GM18867 (cell line): Measurements from ENCODE around the gene MAN1C1.
"Not testable (repeated sequence)": the region's sequence is repeated elsewhere in the genome, so short reads cannot be mapped to it uniquely, and the experiment has no call there.

ENCODE experiments used
- ATAC-seq: cut with Tn5 transposase; IDR thresholded peaks from one replicate; pipeline ENCODE4 v1.9.1; 2021; ENCODE audit warnings: mild to moderate bottlenecking, moderate library complexity; ENCODE audit not compliant: unreplicated experiment

MAN1C1 gene

DNA sequence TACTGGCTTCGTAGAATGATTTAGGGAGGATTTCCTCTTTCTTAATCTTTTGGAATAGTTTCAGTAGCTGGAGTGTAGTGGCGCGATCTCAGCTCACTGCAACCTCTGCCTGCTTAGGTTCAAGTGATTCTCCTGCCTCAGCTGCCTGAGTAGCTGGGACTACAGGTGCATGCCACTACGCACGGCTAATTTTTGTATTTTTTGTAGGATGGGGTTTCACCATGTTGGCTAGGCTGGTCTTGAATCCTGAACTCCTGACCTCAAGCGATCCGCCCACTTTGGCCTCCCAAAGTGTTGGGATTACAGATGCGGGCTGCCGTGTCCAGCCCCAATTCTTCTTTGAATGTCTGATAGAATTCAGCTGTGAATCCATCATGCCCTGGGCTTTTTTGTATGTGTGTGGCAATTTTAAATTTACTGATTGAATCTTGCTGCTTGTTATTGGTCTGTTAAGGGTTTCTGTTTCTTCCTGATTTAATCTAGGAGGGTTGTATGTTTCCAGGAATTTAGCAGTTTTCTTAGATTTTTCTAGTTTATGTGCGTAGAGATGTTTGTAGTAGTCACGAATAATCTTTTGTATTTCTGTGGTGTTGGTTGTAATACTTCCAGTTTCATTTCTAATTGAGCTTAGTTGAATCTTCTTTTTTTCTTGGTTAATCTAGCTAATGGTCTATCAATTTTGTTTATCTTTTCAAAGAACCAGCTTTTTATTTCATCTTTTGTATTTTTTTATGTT is 15.3 kb downstream of the MAN1C1 start:
- no peak for ATAC-seq

DNA sequence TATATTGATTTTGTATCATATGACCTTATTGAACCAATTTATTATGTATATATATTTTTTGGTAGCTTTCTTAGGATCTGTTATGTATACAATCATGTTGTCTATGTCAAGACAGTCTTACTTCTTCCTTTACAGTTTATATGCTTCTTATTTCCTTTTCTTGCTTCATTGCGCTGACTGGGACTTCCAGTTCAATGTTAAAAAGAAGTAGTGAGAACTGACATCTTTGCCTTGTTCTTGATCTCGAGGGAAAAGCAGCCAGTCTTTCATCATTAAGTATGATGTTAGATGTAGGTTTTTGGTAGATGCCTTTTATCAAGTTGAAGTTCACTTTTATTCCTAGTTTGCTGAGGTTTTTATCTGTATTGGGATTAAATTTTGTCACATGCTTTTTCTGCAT is 17.5 kb downstream of the MAN1C1 start:
- no peak for ATAC-seq

DNA sequence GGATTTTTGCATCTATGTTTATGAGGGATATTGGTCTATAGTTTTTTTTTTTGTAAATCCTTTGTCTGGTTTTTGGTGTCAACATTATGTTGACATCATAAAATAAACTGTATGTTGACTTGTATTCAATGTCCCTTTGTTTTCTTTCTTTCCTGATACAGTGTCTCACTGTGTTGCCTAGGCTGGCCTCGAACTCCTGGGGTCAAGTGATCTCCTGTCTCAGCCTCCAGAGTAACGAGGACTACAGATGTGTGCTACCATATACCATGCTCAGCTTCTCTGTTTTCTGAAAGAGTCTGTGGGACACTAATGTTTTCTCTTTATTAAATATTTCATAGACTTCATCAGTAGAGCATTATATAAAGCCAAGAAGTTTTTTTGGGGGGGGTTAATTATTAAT is 18.3 kb downstream of the MAN1C1 start:
- ATAC-seq, result no peak

DNA sequence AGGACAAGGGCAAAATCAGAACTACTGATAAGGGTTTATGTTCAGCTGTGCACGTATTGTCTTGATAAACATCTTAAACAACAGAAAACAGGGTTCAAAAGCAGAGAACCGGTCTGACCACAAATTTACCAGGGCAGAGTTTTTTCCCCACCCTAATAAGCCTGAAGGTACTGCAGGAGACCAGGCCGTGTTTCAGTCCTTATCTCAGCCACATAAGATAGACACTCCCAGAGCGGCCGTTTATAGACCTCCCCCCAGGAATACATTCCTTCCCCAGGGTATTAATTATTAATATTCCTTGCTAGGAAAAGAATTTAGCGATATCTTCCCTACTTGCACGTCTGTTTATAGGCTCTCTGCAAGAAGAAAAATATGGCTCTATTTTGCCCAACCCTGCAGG is 19.6 kb downstream of the MAN1C1 start:
- not testable (repeated sequence) for ATAC-seq

DNA sequence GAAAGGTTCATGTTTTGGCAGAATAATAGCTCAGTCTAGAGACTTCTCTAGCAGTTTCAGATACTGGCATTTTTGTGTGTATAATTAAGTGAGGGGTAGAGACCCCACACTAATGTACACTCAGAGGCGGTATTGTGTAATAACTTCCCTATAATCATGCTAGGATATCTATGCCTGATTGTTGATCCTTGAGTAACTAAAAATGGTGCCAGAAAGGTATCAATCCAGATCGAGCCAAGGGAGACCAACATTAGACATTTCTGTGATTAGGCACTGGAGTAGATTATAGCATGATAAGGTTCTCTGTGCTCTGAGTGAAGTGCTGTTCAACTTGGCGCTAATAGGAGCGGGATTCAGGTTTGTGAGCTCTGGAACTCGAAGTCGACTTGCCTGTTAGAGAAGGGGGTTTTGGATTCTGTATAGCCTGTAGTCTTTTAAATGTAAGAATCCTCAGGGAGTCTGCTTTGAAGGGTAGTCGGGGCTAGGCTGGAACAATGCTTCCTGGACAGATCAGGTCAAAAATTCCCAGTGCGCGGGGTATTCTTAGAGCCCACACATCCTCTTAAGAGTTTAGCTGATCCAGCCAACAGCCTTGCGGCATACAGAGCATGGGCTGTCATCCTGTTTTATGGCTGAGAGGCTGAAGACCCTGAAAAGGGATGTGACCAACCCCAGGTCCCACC is 24.2 kb downstream of the MAN1C1 start:
- no peak for ATAC-seq

DNA sequence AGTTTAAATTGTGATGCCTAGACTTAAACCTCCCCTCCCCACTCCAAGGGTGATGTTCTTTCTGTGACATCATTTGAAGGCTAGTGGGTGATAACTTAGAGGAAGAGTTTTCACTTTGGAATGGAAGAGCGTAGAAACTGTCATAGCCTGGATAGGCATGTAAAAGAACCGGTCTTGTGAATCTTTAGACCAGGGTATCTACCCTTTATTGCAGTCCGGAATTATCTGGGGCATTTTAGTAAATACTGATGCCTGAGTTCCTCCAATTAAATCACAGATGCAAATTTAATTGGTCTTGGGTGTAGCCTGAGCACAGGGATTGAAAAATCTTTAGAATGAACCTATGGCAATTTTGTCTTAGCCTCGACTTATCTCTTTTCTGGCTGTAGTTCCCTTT is 24.7 kb downstream of the MAN1C1 start:
- ATAC-seq, result no peak

DNA sequence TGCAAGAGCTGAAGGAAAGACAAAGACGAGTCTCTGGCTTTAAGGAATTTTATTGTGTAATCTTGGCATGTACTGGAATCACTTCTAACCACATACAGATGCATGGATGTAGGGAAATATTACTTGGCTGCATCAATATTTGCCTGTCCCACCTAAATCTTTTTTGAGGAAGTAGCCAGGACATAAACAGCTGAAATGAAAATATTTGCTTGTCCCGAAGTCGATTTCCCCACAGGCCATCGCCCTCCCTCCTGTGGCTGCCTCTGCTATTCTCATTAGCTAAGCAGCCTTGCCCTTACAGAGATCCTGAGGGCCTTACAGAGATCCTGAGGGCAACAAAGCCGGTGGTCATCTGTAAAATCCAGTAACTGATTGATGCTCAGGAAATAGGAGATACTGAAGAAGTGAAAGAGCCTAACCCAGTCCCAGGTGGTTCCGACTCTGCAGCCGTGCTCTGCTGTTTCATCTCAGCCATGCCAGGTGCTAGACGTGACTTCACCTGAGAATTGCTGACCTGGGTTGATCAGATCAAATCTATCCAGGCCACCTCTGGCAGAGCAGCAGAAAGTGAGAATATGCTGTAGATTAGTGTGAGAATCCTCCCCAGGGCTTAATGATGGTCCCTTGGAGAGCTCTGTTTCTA is 25.5 kb downstream of the MAN1C1 start:
- peak; percentile 20 for ATAC-seq

DNA sequence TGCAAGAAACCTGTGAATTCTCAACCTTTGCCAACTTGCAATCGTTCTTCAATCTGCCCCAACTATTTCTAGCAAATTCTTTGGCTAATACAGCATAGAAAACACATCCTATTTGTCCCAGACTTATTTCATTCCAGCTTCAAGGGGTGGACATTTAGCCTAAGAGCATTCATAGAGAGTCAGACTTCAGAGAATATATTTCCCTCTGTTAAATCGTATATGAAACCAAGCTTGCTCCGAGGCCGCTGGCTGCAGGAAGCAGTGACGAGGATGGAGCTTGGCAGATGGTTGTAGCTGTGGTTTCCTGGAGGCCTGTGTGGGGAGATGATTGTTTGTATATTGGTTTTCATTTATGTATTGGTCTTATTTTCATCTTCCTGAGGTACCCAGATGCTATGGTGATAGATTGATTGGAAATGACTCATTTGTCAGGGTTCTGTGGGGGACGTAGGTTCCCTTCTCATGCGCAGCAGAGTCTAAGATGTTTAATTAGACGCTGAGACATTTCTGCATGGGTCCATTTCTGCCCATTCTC is 26.1 kb downstream of the MAN1C1 start:
- ATAC-seq, result peak; percentile 70

DNA sequence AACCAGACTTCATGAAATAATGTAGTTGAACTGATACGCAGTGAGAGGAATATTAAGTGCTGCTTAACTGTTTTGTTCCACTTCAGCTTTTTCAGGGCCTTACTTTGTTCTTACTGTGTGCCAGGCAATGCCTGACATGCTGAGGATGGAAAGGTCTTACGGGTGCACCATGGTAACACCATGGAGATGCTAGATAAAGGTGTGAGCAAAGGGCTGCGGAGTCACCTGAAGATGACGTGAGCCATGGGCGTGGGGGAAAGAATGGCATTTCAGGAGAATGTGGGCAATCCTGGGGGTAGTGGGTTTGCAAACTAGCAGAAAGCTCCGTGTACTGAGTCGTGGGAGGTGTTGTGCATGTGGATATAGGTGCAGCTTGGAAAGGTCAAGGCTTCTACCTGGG is 27.3 kb downstream of the MAN1C1 start:
- no peak for ATAC-seq

DNA sequence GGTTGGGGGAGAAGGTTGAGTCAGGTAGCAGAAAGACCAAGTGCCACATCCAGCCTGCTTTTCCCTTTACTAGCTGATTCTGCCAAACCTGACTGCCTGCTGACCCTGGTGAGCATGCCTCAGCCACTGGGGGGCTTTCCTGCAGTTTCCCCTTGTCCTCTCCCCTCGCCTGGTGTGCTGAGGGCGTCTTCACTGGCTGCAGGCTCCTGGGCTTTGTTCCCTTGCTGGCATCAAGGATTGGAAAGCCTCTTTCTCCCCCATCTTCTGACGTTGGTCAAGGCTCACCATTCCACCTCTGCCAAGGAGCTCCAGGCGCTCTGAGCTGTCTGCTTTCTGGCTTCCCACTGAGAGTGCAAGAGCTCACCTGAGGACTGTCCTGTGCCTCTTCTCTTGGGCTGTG is 28.4 kb downstream of the MAN1C1 start:
- no peak for ATAC-seq

DNA sequence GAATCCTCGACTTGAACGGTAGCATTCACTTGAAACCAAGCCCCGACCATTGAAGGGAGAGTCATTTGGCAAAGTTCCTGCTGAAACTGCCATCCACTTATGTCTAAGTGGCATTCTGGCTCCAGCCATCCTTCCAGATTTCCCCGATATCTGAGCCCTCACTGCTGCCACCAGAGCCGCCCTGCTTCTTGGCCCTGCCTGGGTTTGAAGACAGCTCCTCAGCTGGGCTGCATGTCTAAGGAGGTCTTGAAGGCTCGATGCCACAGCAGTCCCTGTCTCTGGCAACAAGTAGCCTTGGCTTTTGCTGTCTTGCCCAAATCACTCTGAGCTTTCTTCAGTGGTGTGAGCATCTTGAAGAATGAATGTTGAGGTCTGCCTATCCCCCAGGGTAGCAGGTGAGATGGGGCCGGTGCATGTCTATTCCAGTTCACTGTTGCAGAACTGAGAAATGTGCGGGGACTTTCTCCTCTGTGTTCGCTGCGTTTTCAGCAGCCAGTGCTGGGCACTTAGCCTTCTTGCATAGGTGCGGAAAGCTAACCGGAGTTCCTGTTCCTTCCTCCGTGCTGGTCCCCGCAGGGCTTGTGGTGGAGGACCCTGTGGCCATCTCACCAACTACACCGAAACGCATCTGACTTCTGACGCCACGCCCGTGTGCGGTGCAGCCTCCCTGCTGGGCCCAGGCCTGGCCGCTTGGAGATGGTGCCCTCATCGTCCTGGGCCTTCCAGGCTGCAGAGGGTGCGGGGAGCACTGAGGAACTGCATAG is 29.2 kb downstream of the MAN1C1 start:
- ATAC-seq, result no peak

DNA sequence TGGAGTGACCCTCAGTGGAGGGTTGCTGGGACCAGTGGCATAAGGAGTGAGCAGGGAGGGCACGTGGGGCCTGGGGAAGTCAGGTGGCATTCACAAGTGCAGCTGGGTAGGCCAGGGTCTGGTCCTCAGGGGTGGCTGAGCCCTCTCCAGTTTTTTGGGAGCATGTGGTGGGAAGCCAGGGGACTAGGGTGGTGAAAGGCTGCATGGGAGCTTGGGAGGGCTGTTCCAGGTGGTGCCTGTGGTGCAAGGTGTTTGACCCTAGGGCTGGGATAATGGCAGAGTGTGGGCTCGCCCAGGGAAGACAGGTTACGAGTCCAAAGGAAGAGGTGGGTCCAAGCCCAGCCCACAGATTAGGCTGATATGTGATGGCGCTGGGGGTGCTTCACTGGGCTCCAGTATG is 30.5 kb downstream of the MAN1C1 start:
- ATAC-seq, result no peak

DNA sequence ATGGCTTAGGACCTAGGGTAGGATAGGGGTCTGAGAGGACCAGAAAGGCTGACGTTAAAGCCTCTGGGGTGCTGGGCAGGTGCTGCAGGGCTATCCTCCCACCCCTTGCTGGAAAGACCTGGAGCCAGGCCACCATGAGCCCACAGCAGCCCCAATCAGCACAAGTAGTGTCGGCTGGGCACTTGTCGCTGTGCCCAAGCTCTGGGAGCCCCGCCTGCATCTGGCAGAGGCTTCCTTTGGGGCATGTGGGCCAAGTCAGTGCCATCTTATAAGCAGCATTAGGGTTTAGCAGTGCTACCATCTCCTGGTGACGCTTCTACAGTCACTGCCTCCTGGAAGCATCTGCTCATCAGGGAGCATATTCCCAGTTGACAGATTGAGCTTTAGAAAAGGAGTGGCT is 31.3 kb downstream of the MAN1C1 start:
- no peak for ATAC-seq

DNA sequence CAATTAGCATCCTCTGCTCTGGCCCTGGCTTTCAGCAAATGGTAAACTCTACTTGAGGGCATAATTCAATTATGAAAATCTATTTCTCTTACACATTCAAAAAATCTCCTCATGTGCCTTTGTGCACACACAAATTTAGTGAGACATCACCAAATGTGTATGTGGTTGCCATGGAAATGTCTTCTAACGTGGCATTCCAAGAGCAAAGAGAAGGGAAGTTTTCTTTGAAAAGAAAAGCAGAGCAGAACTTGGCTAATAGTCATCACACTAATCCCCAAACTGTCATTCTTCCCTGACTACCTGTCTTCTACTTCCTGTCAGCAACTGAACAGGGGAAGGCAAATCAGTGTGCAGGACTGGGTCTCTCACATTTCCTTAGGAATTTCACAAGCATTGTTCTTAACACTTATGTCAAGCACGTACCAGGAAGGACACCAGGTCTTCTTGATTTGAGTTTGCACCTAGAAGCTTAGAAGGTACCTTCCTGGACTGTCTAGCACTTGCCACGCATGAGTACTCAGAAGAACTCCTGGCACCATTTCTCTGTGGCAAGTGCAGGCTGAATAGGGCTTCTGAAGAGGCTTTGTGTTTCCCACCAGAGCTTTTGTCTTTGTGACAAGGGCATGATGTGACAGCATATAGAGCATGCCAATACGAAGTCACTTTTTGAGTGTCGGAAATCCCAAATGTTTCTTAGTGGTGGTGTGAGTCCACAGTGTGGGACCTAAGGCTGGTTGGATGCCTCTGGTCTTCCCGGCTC is 32.3 kb downstream of the MAN1C1 start:
- no peak for ATAC-seq

DNA sequence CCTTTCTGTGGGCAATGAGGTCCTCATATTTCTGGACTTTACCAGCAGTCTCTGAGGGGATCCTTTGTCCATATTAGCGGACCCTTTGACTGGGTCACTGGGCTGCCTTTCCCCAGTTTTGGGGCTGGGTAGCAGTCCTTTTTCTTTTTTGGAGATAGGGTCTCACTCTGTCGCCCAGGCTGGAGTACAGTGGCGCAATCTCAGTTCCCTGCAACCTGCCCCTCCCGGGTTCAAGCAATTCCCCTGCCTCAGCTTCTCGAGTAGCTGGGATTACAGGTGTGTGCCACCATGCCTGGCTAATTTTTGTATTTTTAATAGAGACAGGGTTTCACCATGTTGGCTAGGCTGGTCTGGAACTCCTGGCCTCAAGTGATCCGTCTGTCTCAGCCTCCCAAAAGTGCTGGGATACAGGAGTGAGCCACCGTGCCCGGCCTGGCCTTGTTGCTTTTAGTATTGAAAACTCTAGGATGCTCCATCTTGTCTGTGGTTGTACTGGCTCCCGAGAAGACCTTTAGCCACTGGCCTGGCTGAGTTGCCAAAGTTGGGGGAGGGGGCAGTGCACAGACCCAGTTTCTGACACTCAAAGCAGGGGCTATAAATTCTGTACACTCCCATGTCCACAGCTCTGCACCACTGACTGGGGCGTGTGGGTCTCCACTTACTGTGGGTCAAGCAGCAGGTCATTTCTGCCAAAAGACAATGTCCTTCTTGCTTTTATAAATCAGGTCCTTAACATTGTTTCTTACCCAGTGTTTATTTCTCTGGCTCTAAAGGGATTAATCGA is 33.1 kb downstream of the MAN1C1 start:
- no peak for ATAC-seq

DNA sequence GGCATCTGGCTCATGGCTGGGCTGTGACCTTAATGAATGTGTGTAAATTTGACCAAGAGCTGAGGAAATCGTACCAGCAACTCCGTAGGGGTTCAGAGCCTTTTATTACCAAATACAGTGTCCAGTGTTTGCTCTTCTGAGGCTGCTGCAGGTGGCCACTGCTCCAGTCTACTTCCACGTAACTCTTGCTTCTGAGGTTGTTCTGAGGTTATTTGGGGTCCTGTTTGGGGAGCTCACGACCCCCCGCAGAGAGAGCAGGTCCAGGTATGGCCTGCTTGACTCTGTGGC is 33.6 kb downstream of the MAN1C1 start:
- no peak for ATAC-seq

DNA sequence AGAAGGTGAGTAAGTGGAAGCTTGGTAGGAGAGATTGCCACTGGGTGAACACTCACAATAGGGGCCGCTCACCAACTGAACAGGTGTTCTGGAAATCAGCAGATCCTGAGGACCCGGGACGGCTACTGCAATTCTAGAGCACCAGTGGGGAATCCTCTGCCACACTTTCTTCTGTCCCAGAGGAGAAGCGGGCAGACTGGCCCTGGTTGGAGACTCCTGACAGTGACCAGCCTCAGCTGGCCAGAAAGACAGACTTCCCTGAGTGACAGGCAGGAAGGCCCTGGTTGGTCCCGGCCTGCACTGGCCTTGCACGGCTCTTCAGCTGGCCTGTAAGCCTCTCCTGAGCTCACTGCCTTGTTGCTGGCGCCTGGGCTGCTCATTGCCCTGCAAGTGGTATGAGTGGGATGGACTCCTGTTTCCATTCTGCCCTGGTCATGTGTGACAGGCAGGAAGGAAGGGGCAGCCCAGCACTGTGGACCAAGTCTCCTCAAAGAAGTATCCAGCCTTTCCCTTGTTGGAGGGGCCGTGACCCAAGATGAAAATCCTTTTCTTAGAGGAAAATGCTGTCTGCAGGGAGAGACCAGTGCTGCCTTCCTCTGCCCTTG is 34.5 kb downstream of the MAN1C1 start:
- no peak for ATAC-seq

DNA sequence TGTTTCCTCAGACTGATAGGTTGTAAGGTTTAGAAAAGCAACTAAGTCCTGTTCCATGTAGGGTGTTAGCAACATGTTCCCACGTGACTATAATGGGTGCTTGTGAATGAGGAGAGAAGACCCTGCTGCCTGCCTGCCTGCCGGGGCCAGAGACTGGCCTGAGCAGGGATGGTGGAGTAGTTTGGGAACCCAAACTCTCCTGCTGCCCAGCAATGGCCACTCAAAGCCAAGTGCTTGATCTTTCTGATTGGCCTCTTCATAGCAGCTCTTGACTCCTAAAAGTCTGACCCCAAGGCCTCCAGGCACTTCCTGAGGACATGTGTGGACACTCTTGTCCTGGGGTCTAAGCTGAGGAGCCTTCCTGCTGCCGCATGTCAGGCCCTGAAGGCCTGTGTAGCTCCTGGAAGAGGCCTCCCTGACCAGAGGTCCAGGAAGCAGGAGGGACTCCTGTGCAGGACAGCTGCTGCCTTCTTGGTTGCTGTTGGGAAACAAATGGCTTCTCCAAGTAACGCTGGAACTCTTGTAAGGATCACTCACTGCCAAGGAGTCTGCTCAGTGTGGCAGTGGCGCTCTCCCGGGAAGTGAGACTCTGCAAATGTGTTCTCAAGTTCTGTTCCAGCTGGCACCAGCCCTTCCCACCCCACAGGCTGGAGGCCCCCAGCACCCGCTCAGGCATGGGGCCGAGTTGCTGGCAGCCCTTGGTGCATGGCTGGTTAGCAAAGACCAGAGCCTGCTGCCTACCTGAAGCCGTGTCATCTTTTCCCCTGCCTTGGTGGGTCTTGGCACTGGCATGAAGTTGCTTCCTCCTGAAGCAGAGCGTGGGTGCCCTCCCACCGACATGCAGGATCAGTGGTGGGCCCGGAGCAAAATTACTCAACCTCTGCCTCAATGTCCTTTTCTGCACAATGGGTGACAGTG is 35.5 kb downstream of the MAN1C1 start:
- no peak for ATAC-seq

DNA sequence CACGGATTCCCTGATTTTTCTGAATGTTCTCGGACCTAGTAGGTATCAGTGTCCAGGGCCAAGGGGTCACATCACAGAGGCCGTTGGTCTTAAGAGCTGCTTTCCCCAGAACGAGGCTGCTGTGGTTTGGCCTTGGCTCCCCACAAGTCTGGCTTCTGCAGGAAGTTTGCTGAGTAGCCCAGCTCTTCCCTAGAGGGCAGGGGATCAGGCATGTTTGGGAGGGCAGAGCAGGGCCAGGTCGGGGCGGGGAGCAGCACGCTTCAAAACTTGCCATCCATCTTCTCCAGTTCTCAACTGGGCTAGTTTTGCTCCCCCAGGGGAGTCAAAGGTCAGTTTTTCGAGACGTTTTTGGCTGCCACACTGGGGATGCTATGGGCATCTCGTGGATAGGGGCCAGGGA is 37.0 kb downstream of the MAN1C1 start:
- ATAC-seq, result no peak
